ENCODE measurements around the gene IER5L. TPM values are rescaled to one million over a fixed set of nuclear protein-coding genes. Genes with fewer than 3 reads are reported as not detected.

IER5L gene
- total and polyA plus RNA-seq, 2 experiments from 2014 or later = 38.0 to 39.7 TPM

- Histone ChIP-seq H3K27ac (peak overlapping the region; percentile 99), H3K27me3 (no peaks in the 10 kb centered on the region), H3K4me1 (ENCODE audit: insufficient read depth) (peaks cover 21% of the 10 kb centered on the region), H3K9me3 (ENCODE audit: low read depth) (no peaks in the 10 kb centered on the region), H3K79me2 (peaks cover 14% of the 10 kb centered on the region), H4K20me1 (ENCODE audit: insufficient read depth, poor library complexity, severe bottlenecking) (no peaks in the 10 kb centered on the region), H3K4me3 (peak overlapping the region; percentile 94), H3K36me3 (replicated peaks; ENCODE audit: insufficient read depth, low read depth) (no peaks in the 10 kb centered on the region), H2AFZ (no peak overlapping the region), H3K4me2 (peak overlapping the region; percentile 94), H3K9me2 (replicated peaks; ENCODE audit: insufficient read depth) (no peaks in the 10 kb centered on the region)
- WGBS (ENCODE audit: low lambda C conversion rate, missing lambda C conversion rate) = 3% methylated on average over 36 of the region's 53 CpGs
- no peak for TF ChIP-seq EZH2phosphoT487 (IDR thresholded peaks at IDR 0.05; ENCODE audit: low read depth, severe bottlenecking, unreplicated experiment)
- TF ChIP-seq CTCF (IDR thresholded peaks at IDR 0.05; ENCODE audit: poor library complexity) = no peak
- no peak for TF ChIP-seq EZH2 (IDR thresholded peaks at IDR 0.05; ENCODE audit: borderline replicate concordance)
- peak; percentile 94 for DNase-seq (ENCODE audit: low spot score)
These were observed 3.1 kb downstream of the IER5L start for GRCh38 chr9:129174724-129175514.

GRCh38 chr9:129174102-129174723 lies 3.8 kb downstream of the IER5L start:
- no peaks in the 10 kb centered on the region for H3K9me2 ChIP-seq (replicated peaks; ENCODE audit: insufficient read depth)
- no peaks in the 10 kb centered on the region for H3K9me3 ChIP-seq (ENCODE audit: low read depth)
- H3K36me3 ChIP-seq (replicated peaks; ENCODE audit: insufficient read depth, low read depth) = no peaks in the 10 kb centered on the region
- H3K27ac ChIP-seq = peak overlapping the region; percentile 99
- H3K79me2 ChIP-seq = peaks cover 14% of the 10 kb centered on the region
- peak overlapping the region; percentile 94 for H3K4me2 ChIP-seq
- peak; percentile 95 for DNase-seq (ENCODE audit: low spot score)
- TF ChIP-seq EZH2 (IDR thresholded peaks at IDR 0.05; ENCODE audit: borderline replicate concordance) (no peak), CTCF (IDR thresholded peaks at IDR 0.05; ENCODE audit: poor library complexity) (peak; percentile 98)
- H3K4me1 ChIP-seq (ENCODE audit: insufficient read depth) = peaks cover 15% of the 10 kb centered on the region
- H3K4me3 ChIP-seq = peak overlapping the region; percentile 34
- 1% methylated on average over 42 of the region's 55 CpGs for WGBS (ENCODE audit: low lambda C conversion rate, missing lambda C conversion rate)
- no peaks in the 10 kb centered on the region for H3K27me3 ChIP-seq
- no peaks in the 10 kb centered on the region for H4K20me1 ChIP-seq (ENCODE audit: insufficient read depth, poor library complexity, severe bottlenecking)
- H2AFZ ChIP-seq = peak overlapping the region; percentile 26

DNA sequence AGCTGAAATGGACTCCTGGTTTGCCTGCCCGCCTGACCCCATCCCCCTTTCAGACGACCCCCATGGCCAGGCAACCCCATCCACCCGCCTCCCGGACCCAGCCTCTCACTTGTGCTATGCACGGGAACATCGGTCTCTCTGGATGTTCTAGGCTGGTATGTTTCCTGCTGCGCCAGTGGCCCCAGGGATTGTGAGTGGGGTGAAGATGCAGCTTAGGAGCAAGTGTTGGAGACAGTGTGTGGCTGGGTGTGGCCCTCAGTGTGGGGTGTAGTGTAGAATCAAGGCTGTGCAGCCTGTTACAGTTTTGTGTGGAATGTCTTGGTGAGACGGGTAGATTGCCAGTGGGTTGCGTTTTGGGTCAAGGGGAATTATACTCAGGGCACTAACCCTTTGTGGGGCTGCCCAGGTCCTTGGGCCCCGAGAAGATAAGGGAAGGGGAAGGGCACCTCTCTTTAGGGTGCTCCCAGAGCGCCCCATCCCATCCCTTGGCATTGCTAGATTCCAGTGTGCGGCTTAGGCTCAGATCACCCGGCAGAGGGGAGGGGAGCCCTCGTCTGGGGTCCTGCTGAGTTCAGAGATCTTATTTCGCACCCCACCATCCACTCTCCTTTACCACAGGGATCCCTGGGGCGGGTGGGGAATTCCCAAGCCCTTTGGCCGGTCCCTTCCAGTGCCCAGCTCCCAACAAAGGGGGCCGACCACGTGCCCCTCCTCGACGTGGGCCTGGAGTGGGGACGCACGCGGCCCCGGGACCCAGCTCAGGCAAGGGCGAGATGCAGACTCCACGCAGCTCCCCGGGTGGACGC lies 4.6 kb downstream of the IER5L start:
- DNase-seq (ENCODE audit: low spot score) = no peak
- WGBS (ENCODE audit: low lambda C conversion rate, missing lambda C conversion rate) = 32% methylated on average over 24 of the region's 29 CpGs
- H4K20me1 ChIP-seq (ENCODE audit: insufficient read depth, poor library complexity, severe bottlenecking) = no peaks in the 10 kb centered on the region
- H3K36me3 ChIP-seq (replicated peaks; ENCODE audit: insufficient read depth, low read depth) = no peaks in the 10 kb centered on the region
- H2AFZ ChIP-seq = no peak overlapping the region
- H3K27me3 ChIP-seq = no peaks in the 10 kb centered on the region
- TF ChIP-seq CTCF (IDR thresholded peaks at IDR 0.05; ENCODE audit: poor library complexity) (no peak), EZH2phosphoT487 (IDR thresholded peaks at IDR 0.05; ENCODE audit: low read depth, severe bottlenecking, unreplicated experiment) (no peak), EZH2 (IDR thresholded peaks at IDR 0.05; ENCODE audit: borderline replicate concordance) (no peak)
- peak overlapping the region; percentile 99 for H3K27ac ChIP-seq
- no peak overlapping the region for H3K4me3 ChIP-seq
- no peaks in the 10 kb centered on the region for H3K9me3 ChIP-seq (ENCODE audit: low read depth)
- H3K9me2 ChIP-seq (replicated peaks; ENCODE audit: insufficient read depth) = no peaks in the 10 kb centered on the region
- peak overlapping the region; percentile 94 for H3K4me2 ChIP-seq
- H3K4me1 ChIP-seq (ENCODE audit: insufficient read depth) = peaks cover 12% of the 10 kb centered on the region
- peaks cover 14% of the 10 kb centered on the region for H3K79me2 ChIP-seq
